Ascending aorta (tissue), 2 donors: ENCODE data around the gene CYRIA. TPM values are rescaled to one million over a fixed set of nuclear protein-coding genes. Genes with fewer than 3 reads are reported as not detected.
A peak's percentile ranks its signal among the peaks of the same experiment; 100 is the strongest.

Experiments
- DNase-seq, 2 donors: peaks; one replicate each; pipeline ENCODE4 v3.0.0-alpha.2; 2019; ENCODE audit warnings: low spot score in 2 of 2
- H3K27ac ChIP-seq, 2 donors: fragments of 200-600 bp; sonication (generic); one replicate each; pipeline ENCODE4 v1.5.1; 2016 to 2017; ENCODE audit warnings: mild to moderate bottlenecking in 1 of 2
- H3K27me3 ChIP-seq: fragments of 200-600 bp; sonication (generic); one replicate; pipeline ENCODE4 v1.5.1; 2017
- H3K36me3 ChIP-seq, 2 donors: fragments of 200-600 bp; sonication (generic); one replicate each; pipeline ENCODE4 v1.5.1; 2016
- H3K4me1 ChIP-seq, 2 donors: fragments of 200-600 bp; sonication (generic); one replicate each; pipeline ENCODE4 v1.5.1; 2016 to 2017; ENCODE audit warnings: mild to moderate bottlenecking in 1 of 2
- H3K4me3 ChIP-seq, 2 donors: fragments of 200-600 bp; sonication (generic); one replicate each; pipeline ENCODE4 v1.5.1; 2016 to 2017; ENCODE audit warnings: mild to moderate bottlenecking in 1 of 2
- H3K9me3 ChIP-seq, 2 donors: fragments of 200-600 bp; sonication (generic); one replicate each; pipeline ENCODE4 v1.5.1; 2016
- CTCF ChIP-seq, 3 experiments: fragments of 200-600 bp in 2 of 3; fragments of 450-650 bp in 1 of 3; sonication (generic) in 2 of 3; IDR thresholded peaks; one replicate each; pipeline ENCODE4 v1.5.1; 2016 to 2019; ENCODE audit warnings: antibody characterized with exemption in 3 of 3, mild to moderate bottlenecking in 1 of 3, moderate library complexity in 1 of 3
- intact Hi-C: fragments of 100-400 bp; cut with DNase I; formaldehyde crosslinking; loops from one replicate; pipeline ENCODE4 v1.15.1; 2023
- total RNA-seq: library from RNA; depleted of rRNA; stranded (reverse); fragments of >200 nt; gene quantifications from one replicate; pipeline ENCODE4 v1.1.0, GENCODE V29; 2016

CYRIA gene
- 7.1 TPM for total RNA-seq

DNA sequence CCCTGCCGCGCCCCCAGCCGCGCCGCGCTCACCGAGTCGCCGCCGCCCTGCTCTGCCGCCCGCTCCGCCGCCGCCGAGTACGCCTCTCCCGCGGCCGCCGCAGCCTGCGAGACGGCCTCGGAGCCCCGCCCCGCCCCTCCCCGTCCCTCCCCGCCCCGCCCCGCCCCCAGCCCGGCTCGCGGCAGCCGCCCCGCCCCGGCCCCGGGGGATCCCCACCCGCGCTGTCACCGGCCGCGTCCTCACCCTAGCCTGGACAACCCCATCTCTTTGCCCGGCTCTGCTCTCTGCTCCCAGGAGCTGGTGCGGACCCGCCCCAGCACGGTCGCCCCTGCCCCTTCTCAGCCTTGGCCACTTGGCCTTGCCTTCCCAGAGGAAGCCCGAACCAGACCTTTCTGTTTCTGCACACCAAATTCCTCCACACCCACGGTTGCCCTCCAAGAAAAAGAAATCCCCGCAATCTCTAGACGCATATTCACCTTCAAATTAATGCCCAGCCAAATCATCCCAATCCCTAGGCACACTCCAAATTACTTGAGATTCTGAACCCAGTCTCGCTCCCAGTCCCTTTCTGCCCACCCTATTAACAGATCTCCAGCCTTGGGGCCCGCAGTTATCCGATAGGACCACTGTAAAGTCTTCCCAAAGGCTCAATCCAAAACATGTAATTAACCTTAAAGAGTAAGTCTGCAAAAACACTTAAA, at the start of gene CYRIA:
TSS of gene CYRIA (minus strand) at position 87 of the 701 bp plus-strand sequence. CDS start 77,715 bp downstream, outside the sequence.
- H3K27me3 ChIP-seq, result no peaks in the 10 kb centered on the region
- H3K4me1 ChIP-seq, result peaks cover 0 to 12% of the 10 kb centered on the region in 2 donors
- H3K36me3 ChIP-seq, result no peaks in the 10 kb centered on the region
- H3K9me3 ChIP-seq, result no peaks in the 10 kb centered on the region
- peak within 1 kb of the TSS; percentile 58 to 66 for H3K27ac ChIP-seq
- intact Hi-C loops, result loop anchor here (2.0 kb wide), 1 partner anchor 61 kb away; no protein-coding TSS in a partner anchor
- peak in 1 of 2 donors; percentile 79 for DNase-seq
- peak within 1 kb of the TSS; percentile 66 to 67 for H3K4me3 ChIP-seq
- TF ChIP-seq CTCF (IDR thresholded peaks at IDR 0.05), result no peak

- Histone ChIP-seq H3K36me3 (no peaks in the 10 kb centered on the region), H3K27ac (no peak overlapping the region)
- intact Hi-C loops, result no loop called here
These were observed 47.4 kb upstream of the CYRIA start for GRCh38 chr2:16713011-16713423.

DNA sequence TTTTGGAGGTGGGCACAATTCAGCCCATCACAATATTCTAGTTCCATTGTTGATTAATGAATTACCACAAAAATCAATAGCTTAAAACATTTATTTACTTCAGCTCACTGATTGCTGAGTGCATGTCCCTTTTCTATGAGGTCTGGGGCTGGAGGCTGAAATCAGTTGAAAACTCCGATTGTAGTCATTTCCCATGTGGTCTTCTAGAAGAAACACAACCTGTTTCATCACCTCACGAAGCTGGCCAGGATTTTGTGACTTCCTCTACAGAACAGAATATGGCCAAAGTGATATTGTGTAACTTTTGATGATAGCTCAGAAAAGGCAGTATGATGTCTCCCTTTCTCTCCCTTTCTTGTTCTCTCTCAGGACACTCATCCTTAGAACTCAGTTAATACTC, 44.1 kb upstream of the CYRIA start:
- TF ChIP-seq CTCF (IDR thresholded peaks at IDR 0.05), result no peak
- Histone ChIP-seq H3K27me3 (no peaks in the 10 kb centered on the region), H3K4me3 (no peak overlapping the region), H3K27ac (no peak overlapping the region), H3K36me3 (no peaks in the 10 kb centered on the region), H3K9me3 (no peaks in the 10 kb centered on the region), H3K4me1 (no peaks in the 10 kb centered on the region)
- intact Hi-C loops, result no loop called here
- no peak for DNase-seq

More at GRCh38 chr2:16713011-16713423, 47.4 kb upstream of the CYRIA start:
- DNase-seq, result no peak
- H3K27me3 ChIP-seq, result no peaks in the 10 kb centered on the region
- no peak for TF ChIP-seq CTCF (IDR thresholded peaks at IDR 0.05)
- no peaks in the 10 kb centered on the region for H3K9me3 ChIP-seq
- no peak overlapping the region for H3K4me3 ChIP-seq
- H3K4me1 ChIP-seq, result no peaks in the 10 kb centered on the region

DNA sequence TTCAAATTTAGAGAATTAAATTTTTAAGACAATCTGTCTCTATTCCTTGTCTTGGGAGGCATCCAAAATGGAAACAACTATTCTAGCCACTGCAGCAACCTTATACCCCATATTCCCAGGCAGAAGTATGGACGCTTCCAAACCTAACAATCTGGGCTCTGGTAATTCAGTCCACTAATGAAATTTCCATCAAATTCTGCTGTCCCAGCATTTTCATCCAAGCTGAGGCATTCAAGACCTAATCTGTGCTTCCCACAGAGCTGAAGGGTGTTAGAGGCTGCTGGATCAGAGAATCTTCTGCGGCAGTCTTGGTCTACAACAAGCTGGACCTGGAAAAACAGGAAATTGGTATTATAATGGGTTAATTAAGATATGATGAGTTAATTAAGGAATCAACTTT, 42.5 kb upstream of the CYRIA start:
- Histone ChIP-seq H3K9me3 (no peaks in the 10 kb centered on the region), H3K4me3 (no peak overlapping the region), H3K36me3 (no peaks in the 10 kb centered on the region), H3K27me3 (no peaks in the 10 kb centered on the region), H3K27ac (no peak overlapping the region), H3K4me1 (no peaks in the 10 kb centered on the region)
- no peak for DNase-seq
- TF ChIP-seq CTCF (IDR thresholded peaks at IDR 0.05), result no peak
- intact Hi-C loops, result no loop called here

DNA sequence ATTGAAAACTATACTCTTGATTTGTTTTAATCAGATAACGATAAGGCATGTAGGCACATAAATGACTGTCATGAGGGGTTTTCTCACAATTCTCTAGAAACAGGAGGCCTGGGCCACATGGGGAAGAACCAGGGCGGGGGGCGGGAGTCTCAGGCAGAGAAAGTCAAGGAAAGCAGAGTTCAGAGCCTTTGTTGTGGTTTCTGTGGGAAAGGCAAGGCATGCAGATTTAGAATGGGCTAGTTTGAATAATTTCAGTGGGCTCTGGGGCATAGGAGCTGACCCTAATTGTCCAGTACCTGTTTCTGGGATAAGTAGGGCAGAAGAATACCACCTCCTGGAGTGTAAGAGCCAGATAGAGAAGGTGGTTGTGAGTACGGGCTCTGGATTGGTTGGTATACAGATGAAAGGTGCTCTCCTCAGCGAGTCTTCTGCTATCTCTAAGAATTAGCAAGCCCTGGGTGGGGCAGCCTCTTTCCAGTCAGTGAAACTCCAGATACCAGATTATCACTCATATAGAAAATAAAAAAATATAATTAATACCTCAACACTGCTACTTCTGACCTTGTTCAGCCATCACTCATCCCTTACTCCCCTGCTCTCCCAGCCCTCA, 41.5 kb upstream of the CYRIA start:
- H3K27ac ChIP-seq, result no peak overlapping the region
- H3K36me3 ChIP-seq, result no peaks in the 10 kb centered on the region
- no peaks in the 10 kb centered on the region for H3K4me1 ChIP-seq
- H3K9me3 ChIP-seq, result no peaks in the 10 kb centered on the region
- H3K27me3 ChIP-seq, result no peaks in the 10 kb centered on the region
- no peak for DNase-seq
- no peak for TF ChIP-seq CTCF (IDR thresholded peaks at IDR 0.05)
- intact Hi-C loops, result no loop called here
- no peak overlapping the region for H3K4me3 ChIP-seq
